ENCODE measurements around the gene RBP4. TPM values are rescaled to one million over a fixed set of nuclear protein-coding genes. Genes with fewer than 3 reads are reported as not detected.

Gene RBP4
- total RNA-seq, 1 donor from 2014 or later: 0.54 TPM

- no peaks in the 10 kb centered on the region for H3K9me3 Mint-ChIP-seq
- H3K27me3 Mint-ChIP-seq (ENCODE audit: low read depth): peaks cover 57% of the 10 kb centered on the region
- no peaks in the 10 kb centered on the region for H3K36me3 Mint-ChIP-seq
- H3K27ac Mint-ChIP-seq: no peak overlapping the region
- TF ChIP-seq, protein P1, sequence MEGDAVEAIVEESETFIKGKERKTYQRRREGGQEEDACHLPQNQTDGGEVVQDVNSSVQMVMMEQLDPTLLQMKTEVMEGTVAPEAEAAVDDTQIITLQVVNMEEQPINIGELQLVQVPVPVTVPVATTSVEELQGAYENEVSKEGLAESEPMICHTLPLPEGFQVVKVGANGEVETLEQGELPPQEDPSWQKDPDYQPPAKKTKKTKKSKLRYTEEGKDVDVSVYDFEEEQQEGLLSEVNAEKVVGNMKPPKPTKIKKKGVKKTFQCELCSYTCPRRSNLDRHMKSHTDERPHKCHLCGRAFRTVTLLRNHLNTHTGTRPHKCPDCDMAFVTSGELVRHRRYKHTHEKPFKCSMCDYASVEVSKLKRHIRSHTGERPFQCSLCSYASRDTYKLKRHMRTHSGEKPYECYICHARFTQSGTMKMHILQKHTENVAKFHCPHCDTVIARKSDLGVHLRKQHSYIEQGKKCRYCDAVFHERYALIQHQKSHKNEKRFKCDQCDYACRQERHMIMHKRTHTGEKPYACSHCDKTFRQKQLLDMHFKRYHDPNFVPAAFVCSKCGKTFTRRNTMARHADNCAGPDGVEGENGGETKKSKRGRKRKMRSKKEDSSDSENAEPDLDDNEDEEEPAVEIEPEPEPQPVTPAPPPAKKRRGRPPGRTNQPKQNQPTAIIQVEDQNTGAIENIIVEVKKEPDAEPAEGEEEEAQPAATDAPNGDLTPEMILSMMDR (IDR thresholded peaks at IDR 0.05; ENCODE audit: unreplicated experiment): no peak
- H3K4me3 Mint-ChIP-seq: no peak overlapping the region
- DNase-seq (ENCODE audit: low spot score in 2 of 2, unreplicated experiment in 2 of 2): no peak
- no peaks in the 10 kb centered on the region for H3K4me1 Mint-ChIP-seq
Observed at GRCh38 chr10:93622942-93623341, 21.9 kb upstream of the RBP4 start.

- no peak for DNase-seq (ENCODE audit: low spot score in 2 of 2, unreplicated experiment in 2 of 2)
- no peaks in the 10 kb centered on the region for H3K4me1 Mint-ChIP-seq
- TF ChIP-seq, protein P1 (IDR thresholded peaks at IDR 0.05; ENCODE audit: unreplicated experiment): no peak
- H3K9me3 Mint-ChIP-seq: no peaks in the 10 kb centered on the region
- H3K27me3 Mint-ChIP-seq (ENCODE audit: low read depth): peaks cover 63% of the 10 kb centered on the region
- H3K27ac Mint-ChIP-seq: no peak overlapping the region
- no peak overlapping the region for H3K4me3 Mint-ChIP-seq
- no peaks in the 10 kb centered on the region for H3K36me3 Mint-ChIP-seq
Observed at GRCh38 chr10:93620925-93621324, 19.9 kb upstream of the RBP4 start.

GRCh38 chr10:93615576-93616235 lies 14.7 kb upstream of the RBP4 start:
- Mint-ChIP-seq H3K27ac (no peak overlapping the region), H3K27me3 (ENCODE audit: low read depth) (peaks cover 42% of the 10 kb centered on the region), H3K4me3 (no peak overlapping the region), H3K9me3 (no peaks in the 10 kb centered on the region), H3K36me3 (no peaks in the 10 kb centered on the region), H3K4me1 (peaks cover 2% of the 10 kb centered on the region)
- TF ChIP-seq, protein P1 (IDR thresholded peaks at IDR 0.05; ENCODE audit: unreplicated experiment): no peak
- no peak for DNase-seq (ENCODE audit: low spot score in 2 of 2, unreplicated experiment in 2 of 2)

DNA sequence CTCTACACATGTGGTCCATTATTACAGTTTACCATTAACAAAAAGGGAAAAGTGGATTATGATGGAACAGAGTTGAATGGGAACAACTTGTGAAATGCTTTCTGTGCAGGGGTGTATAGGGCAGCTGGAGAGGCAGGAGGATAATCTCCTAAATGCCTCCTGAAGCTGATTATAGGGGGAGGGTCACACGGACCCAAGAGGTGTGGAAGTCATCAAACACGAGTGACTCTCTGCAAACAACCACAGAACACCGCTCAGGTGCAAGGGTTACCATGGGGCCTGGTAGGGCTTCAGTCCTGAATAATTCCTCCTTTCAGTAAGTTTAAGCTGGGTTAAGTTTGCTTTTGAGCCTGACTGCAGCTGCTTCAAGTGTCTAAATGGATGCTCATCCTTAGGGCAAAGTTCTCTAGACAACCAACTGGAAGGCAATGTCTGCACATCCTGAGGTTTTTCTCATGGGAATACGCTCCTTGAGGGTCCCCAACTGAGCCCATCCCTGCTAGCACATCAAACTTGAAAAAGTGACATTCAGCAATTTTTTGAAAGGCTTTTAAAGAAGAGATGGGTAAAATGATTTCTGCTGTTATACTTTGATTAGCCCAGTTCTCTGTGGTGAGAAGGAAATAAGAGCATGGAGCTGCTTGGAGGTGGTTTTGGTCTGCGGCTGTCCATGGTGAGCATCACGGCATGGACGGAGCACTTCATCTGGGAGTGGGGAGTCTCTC lies 13.2 kb upstream of the RBP4 start:
- TF ChIP-seq, protein P1 (IDR thresholded peaks at IDR 0.05; ENCODE audit: unreplicated experiment): no peak
- H3K27ac Mint-ChIP-seq: no peak overlapping the region
- peaks cover 2% of the 10 kb centered on the region for H3K4me1 Mint-ChIP-seq
- no peak for DNase-seq (ENCODE audit: low spot score in 2 of 2, unreplicated experiment in 2 of 2)
- peaks cover 38% of the 10 kb centered on the region for H3K27me3 Mint-ChIP-seq (ENCODE audit: low read depth)
- no peak overlapping the region for H3K4me3 Mint-ChIP-seq
- no peaks in the 10 kb centered on the region for H3K36me3 Mint-ChIP-seq
- no peaks in the 10 kb centered on the region for H3K9me3 Mint-ChIP-seq

GRCh38 chr10:93613126-93613525 lies 12.1 kb upstream of the RBP4 start:
- Mint-ChIP-seq H3K36me3 (no peaks in the 10 kb centered on the region), H3K9me3 (no peaks in the 10 kb centered on the region), H3K27ac (no peak overlapping the region), H3K4me3 (no peak overlapping the region), H3K4me1 (peaks cover 2% of the 10 kb centered on the region), H3K27me3 (ENCODE audit: low read depth) (peaks cover 41% of the 10 kb centered on the region)
- DNase-seq (ENCODE audit: low spot score in 2 of 2, unreplicated experiment in 2 of 2): no peak
- TF ChIP-seq, protein P1 (IDR thresholded peaks at IDR 0.05; ENCODE audit: unreplicated experiment): no peak
